Upper lobe of right lung (tissue), 1 donor: ENCODE data around the gene DPH7. TPM values are rescaled to one million over a fixed set of nuclear protein-coding genes. Genes with fewer than 3 reads are reported as not detected.
"Not testable (repeated sequence)": the region's sequence is repeated elsewhere in the genome, so short reads cannot be mapped to it uniquely, and the experiment has no call there.

Source experiments
- ATAC-seq: fragments of 200-7000 bp; cut with Tn5 transposase; one replicate; pipeline ENCODE4 v1.9.1; 2020; ENCODE audit warnings: mild to moderate bottlenecking, moderate library complexity
- DNase-seq: peaks from one replicate; pipeline ENCODE4 v3.0.0-alpha.2; 2020
- H3K27ac ChIP-seq: fragments of 200-600 bp; one replicate; pipeline ENCODE4 v1.8.0; 2022
- H3K27me3 ChIP-seq: fragments of 200-600 bp; one replicate; pipeline ENCODE4 v1.8.0; 2022; ENCODE audit warnings: mild to moderate bottlenecking
- H3K36me3 ChIP-seq: fragments of 200-600 bp; one replicate; pipeline ENCODE4 v1.8.0; 2022
- H3K4me1 ChIP-seq: fragments of 200-600 bp; one replicate; pipeline ENCODE4 v1.8.0; 2022
- H3K4me3 ChIP-seq: fragments of 200-600 bp; one replicate; pipeline ENCODE4 v1.8.0; 2022; ENCODE audit warnings: mild to moderate bottlenecking
- H3K9me3 ChIP-seq: fragments of 200-600 bp; one replicate; pipeline ENCODE4 v1.8.0; 2022
- CTCF ChIP-seq: fragments of 200-600 bp; IDR thresholded peaks from one replicate; pipeline ENCODE4 v1.8.0; 2022; ENCODE audit warnings: antibody characterized with exemption
- intact Hi-C: fragments of 100-400 bp; cut with DNase I; formaldehyde crosslinking; loops from one replicate; pipeline ENCODE4 v1.11.0; 2022
- long read RNA-seq: library from polyadenylated mRNA; unstranded; transcript quantifications from one replicate; pipeline ENCODE4 v2.0.0, GENCODE V29; 2021
- total RNA-seq: library from RNA; stranded (reverse); fragmentation: NEBNext Ultra II Directional; extraction: Animal tissue kit (Norgen Biotek cat#: 25700); gene quantifications from one replicate; pipeline ENCODE4 v1.2.1, GENCODE V29; 2021
- donor health status: DM: no; HTN: yes; CAD: no; lungs with severe emphysema.

Gene DPH7
- 30.2 TPM for total RNA-seq
- long read RNA-seq, transcript DPH7-201 (9 exons, 1,847 nt) = major isoform, 18 of 66 reads
- long read RNA-seq, partial matches to known transcripts = 0 of 66 reads
- long read RNA-seq, other reads (novel, unspliced or antisense) = 48 of 66 reads

GRCh38 chr9:137578518-137579258 is at the start of gene DPH7:
Gene DPH7 (minus strand): TSS chr9:137578925. CDS start chr9:137578777, 148 bp downstream.
- intact Hi-C loops = no loop called here
- H3K4me1 ChIP-seq = peaks cover 27% of the 10 kb centered on the region
- TF ChIP-seq CTCF = peak; percentile 90

GRCh38 chr9:137627406-137627805 is 48.7 kb upstream of the DPH7 start:
- intact Hi-C loops, H3K36me3 ChIP-seq, H3K4me3 ChIP-seq, H3K9me3 ChIP-seq, DNase-seq, H3K27me3 ChIP-seq, ATAC-seq, H3K27ac ChIP-seq: not testable (repeated sequence)
- peaks cover 39% of the 10 kb centered on the region for H3K4me1 ChIP-seq

More at GRCh38 chr9:137578518-137579258, at the start of gene DPH7:
- DNase-seq (peak; percentile 99), ATAC-seq (peak; percentile 99)
- Histone ChIP-seq H3K27ac (peak within 1 kb of the TSS; percentile 82), H3K9me3 (no peaks in the 10 kb centered on the region), H3K4me3 (peak within 1 kb of the TSS; percentile 84), H3K27me3 (no peaks in the 10 kb centered on the region), H3K36me3 (peaks cover 35% of the 10 kb centered on the region)

GRCh38 chr9:137626464-137626863 is 47.7 kb upstream of the DPH7 start:
- DNase-seq = no peak
- H3K27me3 ChIP-seq = no peaks in the 10 kb centered on the region
- H3K9me3 ChIP-seq = no peaks in the 10 kb centered on the region
- no peak overlapping the region for H3K27ac ChIP-seq
- H3K4me3 ChIP-seq = no peak overlapping the region
- intact Hi-C loops = no loop called here
- H3K36me3 ChIP-seq = no peaks in the 10 kb centered on the region
- no peak for TF ChIP-seq CTCF
- ATAC-seq = no peak
- H3K4me1 ChIP-seq = peaks cover 43% of the 10 kb centered on the region

DNA sequence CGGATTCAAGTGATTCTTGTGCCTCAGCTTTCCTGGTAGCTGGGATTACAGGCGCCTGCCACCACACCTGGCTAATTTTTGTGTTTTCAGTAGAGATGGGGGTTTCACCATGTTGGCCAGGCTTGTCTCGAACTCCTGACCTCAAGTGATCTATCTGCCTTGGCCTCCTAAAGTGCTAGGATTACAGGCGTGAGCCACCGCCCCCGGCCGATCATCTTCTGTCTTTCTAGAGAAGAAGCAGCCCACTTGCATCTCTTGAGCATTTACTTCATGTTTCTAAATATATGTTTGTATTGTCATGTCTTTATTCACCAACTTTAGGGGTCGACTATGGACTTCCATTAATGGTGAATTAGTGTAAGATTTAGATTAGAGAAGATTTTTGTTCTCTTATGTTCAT is 43.5 kb upstream of the DPH7 start:
- H3K4me3 ChIP-seq, H3K27ac ChIP-seq, intact Hi-C loops, DNase-seq, ATAC-seq, H3K9me3 ChIP-seq, H3K27me3 ChIP-seq, H3K36me3 ChIP-seq: not testable (repeated sequence)
- peaks cover 35% of the 10 kb centered on the region for H3K4me1 ChIP-seq

DNA sequence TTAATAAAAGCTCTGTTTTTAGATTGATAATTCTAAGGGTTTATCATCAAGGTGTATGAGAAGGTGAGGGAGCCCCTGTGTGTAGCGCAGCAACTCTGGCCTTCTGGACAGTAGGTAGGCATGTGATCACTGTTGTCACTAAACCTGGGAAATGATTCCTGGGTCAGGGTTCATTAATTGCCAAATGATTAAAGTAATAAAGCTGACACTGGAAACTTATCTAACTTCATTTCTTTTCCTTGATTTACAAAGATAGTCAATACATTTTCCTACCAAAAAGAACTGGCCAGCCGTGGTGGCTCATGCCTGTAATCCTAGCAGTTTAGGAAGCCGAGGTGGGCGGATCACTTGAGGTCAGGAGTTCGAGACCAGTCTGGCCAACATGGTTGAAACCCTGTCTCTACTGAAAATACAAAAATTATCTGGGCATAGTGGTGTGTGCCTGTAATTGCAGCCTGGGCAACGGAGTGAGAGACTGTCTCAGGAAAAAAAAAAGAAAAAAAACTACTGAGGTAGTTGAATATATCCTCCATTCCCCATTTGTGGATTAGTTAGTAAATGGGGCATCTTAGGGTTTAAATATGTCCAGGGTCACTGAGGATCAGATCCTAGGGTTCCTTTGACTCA is 42.5 kb upstream of the DPH7 start:
- H3K27ac ChIP-seq = no peak overlapping the region

GRCh38 chr9:137620581-137620980 is 41.9 kb upstream of the DPH7 start:
- TF ChIP-seq CTCF = no peak
- peaks cover 38% of the 10 kb centered on the region for H3K4me1 ChIP-seq
- H3K27ac ChIP-seq = peak overlapping the region; percentile 85
- H3K9me3 ChIP-seq = no peaks in the 10 kb centered on the region
- no peak for DNase-seq
- no peaks in the 10 kb centered on the region for H3K27me3 ChIP-seq
- peak overlapping the region; percentile 62 for H3K4me3 ChIP-seq
- H3K36me3 ChIP-seq = peaks cover 13% of the 10 kb centered on the region
- intact Hi-C loops = no loop called here
- ATAC-seq = no peak

More for the DNA sequence above, 42.5 kb upstream of the DPH7 start:
- no peak for ATAC-seq
- intact Hi-C loops = no loop called here
- peaks cover 8% of the 10 kb centered on the region for H3K36me3 ChIP-seq
- TF ChIP-seq CTCF = peak; percentile 32
- no peaks in the 10 kb centered on the region for H3K9me3 ChIP-seq
- no peaks in the 10 kb centered on the region for H3K27me3 ChIP-seq
- no peak overlapping the region for H3K4me3 ChIP-seq
- peaks cover 38% of the 10 kb centered on the region for H3K4me1 ChIP-seq
- DNase-seq = no peak
